Measurements from ENCODE around the gene GJB4.

- TF ChIP-seq POLR2A (IDR thresholded peaks at IDR 0.05; ENCODE audit: low read depth, low read length) (no peak), POLR2AphosphoS5 (IDR thresholded peaks at IDR 0.05; ENCODE audit: low read depth, low read length) (no peak), TAF1 (IDR thresholded peaks at IDR 0.05; ENCODE audit: borderline replicate concordance, low read depth, low read length) (no peak)
Measured at GRCh38 chr1:34710812-34711211, 48.7 kb upstream of the GJB4 start.

Data from GM12892 (cell line).